Mesenteric fat pad (tissue), 1 donor: ENCODE data around the gene ST8SIA4. TPM values are rescaled to one million over a fixed set of nuclear protein-coding genes. Genes with fewer than 3 reads are reported as not detected.
"Not testable (repeated sequence)": the region's sequence is repeated elsewhere in the genome, so short reads cannot be mapped to it uniquely, and the experiment has no call there.

ENCODE experiments used
- DNase-seq: peaks from one replicate; pipeline ENCODE4 v3.0.0-alpha.2; 2020; ENCODE audit warnings: low spot score
- microRNA-seq: library from miRNA; unstranded; fragments of <30 nt; microRNA quantifications from one replicate; pipeline ENCODE4 v1.2.0, GENCODE V29; 2020; ENCODE audit warnings: borderline number of aligned reads
- total RNA-seq: library from RNA; stranded (reverse); fragmentation: NEBNext Ultra II Directional; extraction: Animal tissue kit (Norgen Biotek cat#: 25700); gene quantifications from one replicate; pipeline ENCODE4 v1.2.1, GENCODE V29; 2021
- donor health status: DM: yes; HTN: yes; CAD: no.

The ST8SIA4 gene
- total RNA-seq, 1 donor from 2014 or later = 17.5 TPM

- DNase-seq = no peak
These were observed 114.7 kb downstream of the ST8SIA4 start for GRCh38 chr5:100788417-100788816.

DNA sequence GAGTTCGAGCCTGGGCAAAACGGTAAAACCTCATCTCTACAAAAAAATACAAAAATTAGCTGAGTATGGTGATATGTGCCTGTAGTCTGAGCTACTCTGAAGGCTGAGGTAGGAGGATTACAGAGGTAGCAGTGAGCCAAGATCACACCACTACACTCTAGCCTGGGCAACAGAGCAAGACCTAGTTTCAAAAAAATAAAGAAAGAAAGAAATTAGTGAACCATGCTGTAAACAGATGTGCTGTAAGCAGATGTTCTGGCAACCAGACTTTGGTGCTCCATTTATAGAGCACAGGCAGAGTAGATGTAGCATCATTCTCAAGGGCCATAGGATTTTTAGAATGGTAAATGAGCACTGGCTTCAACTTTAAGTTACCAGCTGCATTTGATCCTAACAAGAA is 115.4 kb downstream of the ST8SIA4 start:
- DNase-seq = no peak

DNA sequence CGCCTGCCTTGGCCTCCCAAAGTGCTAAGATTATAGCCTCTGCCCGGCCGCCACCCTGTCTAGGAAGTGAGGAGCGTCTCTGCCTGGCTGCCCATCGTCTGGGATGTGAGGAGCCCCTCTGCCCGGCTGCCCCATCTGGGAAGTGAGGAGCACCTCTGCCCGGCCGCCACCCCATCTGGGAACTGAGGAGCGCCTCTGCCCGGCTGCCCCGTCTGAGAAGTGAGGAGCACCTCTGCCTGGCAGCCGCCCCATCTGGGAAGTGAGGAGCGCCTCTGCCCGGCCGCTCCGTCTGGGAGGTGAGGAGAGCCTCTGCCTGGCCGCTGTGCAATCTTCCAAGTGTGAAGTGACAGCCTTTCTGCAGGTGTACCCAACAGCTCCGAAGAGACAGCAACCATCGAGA is 117.5 kb downstream of the ST8SIA4 start:
- not testable (repeated sequence) for DNase-seq

DNA sequence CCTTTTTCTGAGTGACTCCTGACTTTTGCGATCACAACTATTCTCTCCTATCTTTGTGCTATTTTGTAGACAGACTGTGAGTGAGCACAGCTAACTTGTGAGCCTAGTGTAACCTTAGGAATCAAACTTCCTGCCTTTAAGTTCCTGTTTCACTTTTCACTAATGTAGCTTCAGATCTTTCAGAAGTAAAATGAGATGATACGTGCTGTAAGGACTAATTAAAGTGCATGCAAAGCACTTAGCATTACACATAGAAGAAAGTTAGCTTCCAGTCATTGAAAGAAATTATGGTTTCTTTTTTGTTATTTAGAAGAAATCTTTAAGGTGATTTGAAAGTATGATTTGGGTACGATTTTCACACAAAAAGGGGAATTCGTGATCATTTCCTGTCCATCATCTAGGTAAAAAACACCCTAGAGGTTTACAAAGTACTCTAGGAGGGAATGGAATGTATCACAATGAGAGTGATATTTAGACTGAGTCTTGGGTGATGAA is 122.7 kb downstream of the ST8SIA4 start:
- DNase-seq = no peak

GRCh38 chr5:100779669-100780375 is 123.3 kb downstream of the ST8SIA4 start:
- no peak for DNase-seq

DNA sequence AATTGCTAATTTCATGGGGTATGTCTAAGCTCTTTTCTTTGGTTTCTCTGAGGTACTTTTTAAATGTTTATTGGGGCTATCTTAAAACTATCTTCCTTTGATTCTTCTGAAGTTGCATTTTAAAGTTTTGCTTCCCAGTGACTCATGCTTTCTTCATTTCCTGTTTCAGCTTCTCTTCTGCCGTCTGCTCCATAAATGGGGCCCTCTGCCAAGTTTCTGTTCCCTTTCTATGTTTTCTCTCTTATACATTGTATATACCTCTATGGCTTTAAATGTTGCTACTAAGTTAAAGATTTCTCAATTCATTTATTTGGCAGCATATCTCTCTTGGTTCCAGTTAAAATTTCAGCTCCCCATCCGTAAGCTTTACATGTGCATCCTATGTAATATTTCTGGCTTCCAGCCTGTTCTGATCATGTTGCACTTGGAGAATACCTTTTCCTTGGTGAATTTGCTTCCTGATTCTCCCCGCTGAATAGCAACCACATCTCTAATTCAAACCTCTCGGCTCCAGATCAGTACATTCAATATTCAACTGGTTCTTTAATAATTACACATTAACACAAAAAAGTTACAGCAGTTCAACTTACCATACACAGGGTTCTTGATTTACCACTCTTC is 125.3 kb downstream of the ST8SIA4 start:
- DNase-seq = no peak

GRCh38 chr5:100775533-100775855 is 127.6 kb downstream of the ST8SIA4 start:
- DNase-seq = no peak

GRCh38 chr5:100772548-100772947 is 130.5 kb downstream of the ST8SIA4 start:
- no peak for DNase-seq

DNA sequence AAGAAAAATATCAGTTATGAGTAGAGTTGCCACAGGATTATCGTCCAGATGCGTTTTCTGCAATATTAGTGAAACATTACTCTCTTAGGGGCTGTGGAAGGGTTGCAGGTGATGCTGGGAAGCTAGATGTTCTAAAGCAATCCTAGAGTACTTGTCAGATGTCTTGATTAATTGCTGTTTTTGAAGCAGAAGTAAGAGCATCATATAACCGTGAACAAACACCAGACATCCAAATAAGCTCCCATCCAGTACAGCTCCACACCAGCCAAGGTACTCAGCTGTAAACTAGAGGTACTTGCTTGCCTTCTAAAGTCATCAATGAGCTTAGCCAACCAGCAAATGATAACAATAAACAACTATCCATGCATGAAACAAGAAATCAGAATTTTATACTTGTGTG is 131.1 kb downstream of the ST8SIA4 start:
- no peak for DNase-seq

- no peak for DNase-seq
These were observed 131.9 kb downstream of the ST8SIA4 start for GRCh38 chr5:100771181-100771580.

DNA sequence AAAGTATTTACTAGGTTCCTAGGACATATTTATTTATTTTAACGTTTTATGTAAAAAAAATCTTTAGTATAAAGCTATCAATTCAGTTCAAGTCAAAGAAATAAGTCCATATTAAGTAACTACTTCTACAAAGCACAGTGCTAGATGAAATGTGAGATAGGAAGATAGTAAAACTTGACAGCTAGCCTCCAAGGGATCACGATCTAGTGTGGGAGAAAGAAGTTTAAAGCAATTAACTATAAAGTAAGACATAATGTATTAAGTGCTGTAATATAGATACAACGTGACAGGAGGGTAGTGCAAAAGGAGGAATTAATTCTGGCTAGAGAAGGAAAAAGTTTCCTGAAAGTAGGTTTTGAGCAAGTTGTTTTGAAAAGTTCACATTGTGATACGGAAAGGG is 134.9 kb downstream of the ST8SIA4 start:
- no peak for DNase-seq

DNA sequence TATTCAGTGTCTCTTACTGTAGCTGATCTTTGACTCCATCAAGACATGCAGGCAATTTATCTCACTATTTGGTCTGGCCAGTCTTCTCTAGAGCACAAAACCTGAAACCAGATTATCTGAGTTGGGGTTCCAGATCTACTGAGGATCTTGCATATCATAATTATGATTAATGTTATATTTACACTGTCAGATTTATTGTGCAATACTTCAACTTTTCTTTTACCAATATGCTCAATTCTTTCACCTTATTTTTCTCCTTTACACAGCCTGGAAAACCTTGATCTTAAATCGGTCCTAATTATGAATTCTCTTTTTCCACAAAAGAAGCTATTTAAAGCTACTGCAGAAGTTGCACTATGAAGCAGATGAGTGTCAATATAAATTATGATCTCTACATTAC is 140.1 kb downstream of the ST8SIA4 start:
- no peak for DNase-seq

- no peak for DNase-seq
These were observed 141.0 kb downstream of the ST8SIA4 start for GRCh38 chr5:100762108-100762507.

- DNase-seq = no peak
These were observed 141.9 kb downstream of the ST8SIA4 start for GRCh38 chr5:100761192-100761591.

GRCh38 chr5:100760688-100761087 is 142.4 kb downstream of the ST8SIA4 start:
- no peak for DNase-seq

GRCh38 chr5:100758780-100759179 is 144.3 kb downstream of the ST8SIA4 start:
- DNase-seq = no peak

DNA sequence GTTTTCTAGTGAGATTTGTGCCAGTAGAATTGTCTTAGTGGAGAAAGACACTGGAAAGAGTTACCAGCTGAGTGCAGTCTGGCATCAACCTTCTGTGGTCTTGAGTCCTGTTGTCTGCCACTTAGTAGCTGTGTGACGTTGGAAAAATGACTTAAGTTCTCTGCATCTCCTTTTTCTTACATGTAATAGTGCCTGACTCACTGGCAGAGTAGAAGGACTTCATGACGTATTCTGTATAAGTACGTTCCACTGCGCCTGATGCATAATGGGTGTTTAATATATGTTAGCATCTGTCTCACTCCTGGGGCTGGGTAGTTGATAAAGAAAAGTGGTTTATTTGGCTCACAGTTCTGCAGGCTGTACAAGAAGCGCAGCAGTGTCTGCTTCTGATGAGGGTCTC is 144.8 kb downstream of the ST8SIA4 start:
- no peak for DNase-seq

DNA sequence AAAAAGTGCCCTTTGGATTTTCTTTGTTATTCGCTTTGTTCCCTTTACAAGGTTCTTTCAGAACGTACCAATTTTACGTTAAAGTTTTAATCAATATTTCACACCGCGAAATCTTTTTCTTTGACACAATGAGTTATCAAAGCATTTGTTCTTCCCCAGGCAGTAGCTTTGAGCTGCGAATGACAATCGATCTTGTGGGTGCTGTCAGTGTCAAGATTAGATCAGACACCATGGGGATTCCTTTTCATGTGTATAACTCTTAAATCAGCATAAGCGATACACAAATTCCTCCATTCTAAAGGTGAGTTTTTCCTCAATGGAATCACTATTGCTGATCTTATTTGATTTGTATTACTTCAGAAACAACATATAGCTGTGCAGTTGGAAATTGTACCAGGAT is 145.5 kb downstream of the ST8SIA4 start:
- no peak for DNase-seq

Small RNAs within 50 kb of the gene (microRNA-seq; reads per million reads assigned to microRNA genes)
- not detected for gene MIR548P
